HepG2 (cell line): ENCODE measurements around the gene B4GALT3. TPM values are rescaled to one million over a fixed set of nuclear protein-coding genes. Genes with fewer than 3 reads are reported as not detected.

Source experiments
- BRF2 ChIP-seq: sonication (generic); formaldehyde crosslinking; IDR thresholded peaks from 2 replicates; pipeline ENCODE4 v1.8.1; 2022; ENCODE audit warnings: mild to moderate bottlenecking, missing genetic modification reagents
- GFI1 ChIP-seq: sonication (generic); formaldehyde crosslinking; IDR thresholded peaks from 2 replicates; pipeline ENCODE4 v1.5.0; 2020; ENCODE audit warnings: missing genetic modification reagents, mild to moderate bottlenecking, borderline replicate concordance
- GRHL1 ChIP-seq: sonication (generic); formaldehyde crosslinking; conservative IDR thresholded peaks from 2 replicates; pipeline ENCODE4 v1.8.0; 2022; ENCODE audit warnings: missing genetic modification reagents
- IRF9 ChIP-seq: sonication (generic); formaldehyde crosslinking; IDR thresholded peaks from 2 replicates; pipeline ENCODE4 v1.8.0; 2022; ENCODE audit warnings: missing genetic modification reagents, mild to moderate bottlenecking, borderline replicate concordance
- NFE2L1 ChIP-seq: sonication (generic); formaldehyde crosslinking; IDR thresholded peaks from 2 replicates; pipeline ENCODE4 v1.4.0; 2020; ENCODE audit warnings: missing genetic modification reagents, mild to moderate bottlenecking, borderline replicate concordance
- ZKSCAN1 ChIP-seq: fragments of 150-350 bp; IDR thresholded peaks from 2 replicates; pipeline ENCODE4 v1.6.1; 2014; ENCODE audit warnings: low read length
- ZNF770 ChIP-seq: sonication (generic); formaldehyde crosslinking; IDR thresholded peaks from 2 replicates; pipeline ENCODE4 v1.5.0; 2020; ENCODE audit warnings: mild to moderate bottlenecking, missing genetic modification reagents
- polyA plus RNA-seq, 8 experiments: library from polyadenylated mRNA; depleted of rRNA in 3 of 8; stranded (reverse) in 7 of 8; unstranded in 1 of 8; fragments of >200 nt; fragmentation: Illumina TruSeq in 4 of 8; extraction: Trizol in 4 of 8; gene quantifications; 2 replicates each; pipeline versions ENCODE4 v1.2.1 to v1.2.3, GENCODE V29; 2011 to 2016; ENCODE audit warnings: low read depth in 4 of 8, missing spikeins in 1 of 8, mixed read lengths in 1 of 8; ENCODE audit not compliant: insufficient read depth in 1 of 8
- total RNA-seq, 5 experiments: library from RNA; depleted of rRNA; stranded (reverse); fragments of >200 nt; fragmentation: Illumina TruSeq; extraction: Trizol; gene quantifications; 2 replicates each; pipeline ENCODE4 v1.2.3, GENCODE V29; 2016; ENCODE audit warnings: low read depth in 1 of 5

Gene B4GALT3
- total and polyA plus RNA-seq, 2 of the 13 experiments (the other 11 are each of a cell fraction or from before 2014, with no cell fraction given): 35.6 to 40.4 TPM

- TF ChIP-seq GRHL1 (CRISPR knock-in tag) (no peak), NFE2L1 (CRISPR knock-in tag) (no peak), ZNF770 (CRISPR knock-in tag) (no peak), ZKSCAN1 (no peak), BRF2 (CRISPR knock-in tag) (no peak), GFI1 (CRISPR knock-in tag) (no peak), IRF9 (CRISPR knock-in tag) (no peak)
Observed at GRCh38 chr1:161188381-161188780, 11.1 kb upstream of the B4GALT3 start (continued).
